AML-193 (cell line): ENCODE measurements around the gene SHC2.
"Not testable (repeated sequence)": the region's sequence is repeated elsewhere in the genome, so short reads cannot be mapped to it uniquely, and the experiment has no call there.

Experiments
- DNase-seq, 2 experiments: peaks; one replicate each; lab custom pipeline; 2025; lab: John Stamatoyannopoulos, UW

SHC2 gene

DNA sequence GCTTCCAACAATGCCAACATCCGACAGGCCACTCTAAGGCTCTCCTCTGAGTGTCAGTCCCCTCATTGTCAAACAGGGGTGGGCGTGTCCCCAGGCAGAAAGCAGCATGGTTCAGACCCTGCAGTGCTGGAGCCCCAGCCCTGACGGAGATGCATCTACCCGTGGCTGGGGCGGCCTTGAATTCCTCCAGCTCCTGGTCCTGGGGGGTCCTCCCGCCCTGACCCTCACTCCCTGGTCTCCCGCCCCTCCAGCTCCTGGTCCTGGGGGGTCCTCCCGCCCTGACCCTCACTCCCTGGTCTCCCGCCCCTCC, 38.0 kb downstream of the SHC2 start:
- DNase-seq, result not testable (repeated sequence)

DNA sequence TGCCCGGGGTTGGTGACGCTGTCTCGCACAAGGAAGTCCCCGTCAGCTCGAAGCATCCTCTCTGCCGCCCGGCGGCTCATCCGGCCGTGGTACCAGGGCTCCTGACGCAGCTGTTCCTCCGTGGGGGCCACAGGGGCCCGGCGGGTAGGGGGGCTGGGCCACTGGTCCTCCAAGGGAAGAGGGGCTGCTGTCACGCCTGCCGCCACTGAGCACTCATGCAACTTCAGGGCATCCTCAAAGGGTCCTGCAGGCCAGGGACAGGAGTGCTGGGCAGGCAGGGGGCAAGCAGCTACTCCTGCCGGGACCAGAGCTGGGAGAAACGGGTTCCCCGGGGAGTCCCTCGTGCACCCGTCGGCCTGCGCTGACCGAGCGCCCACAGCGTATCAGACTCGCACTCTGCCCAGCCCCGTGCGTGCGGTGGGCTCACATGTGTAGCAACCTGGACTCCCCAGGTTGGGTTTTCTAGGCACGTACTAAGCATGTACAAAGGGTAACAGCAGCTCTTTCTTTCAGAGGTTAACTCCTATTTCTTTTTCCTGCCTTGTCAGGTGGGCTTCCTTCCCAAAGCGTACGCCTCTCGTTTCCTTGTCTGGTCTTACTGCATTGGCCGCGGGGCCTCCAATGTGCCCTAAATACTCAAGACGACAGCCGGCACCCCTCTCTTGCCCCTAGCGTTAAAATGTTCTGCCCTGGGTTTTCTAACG, 38.5 kb downstream of the SHC2 start:
- no peak for DNase-seq

DNA sequence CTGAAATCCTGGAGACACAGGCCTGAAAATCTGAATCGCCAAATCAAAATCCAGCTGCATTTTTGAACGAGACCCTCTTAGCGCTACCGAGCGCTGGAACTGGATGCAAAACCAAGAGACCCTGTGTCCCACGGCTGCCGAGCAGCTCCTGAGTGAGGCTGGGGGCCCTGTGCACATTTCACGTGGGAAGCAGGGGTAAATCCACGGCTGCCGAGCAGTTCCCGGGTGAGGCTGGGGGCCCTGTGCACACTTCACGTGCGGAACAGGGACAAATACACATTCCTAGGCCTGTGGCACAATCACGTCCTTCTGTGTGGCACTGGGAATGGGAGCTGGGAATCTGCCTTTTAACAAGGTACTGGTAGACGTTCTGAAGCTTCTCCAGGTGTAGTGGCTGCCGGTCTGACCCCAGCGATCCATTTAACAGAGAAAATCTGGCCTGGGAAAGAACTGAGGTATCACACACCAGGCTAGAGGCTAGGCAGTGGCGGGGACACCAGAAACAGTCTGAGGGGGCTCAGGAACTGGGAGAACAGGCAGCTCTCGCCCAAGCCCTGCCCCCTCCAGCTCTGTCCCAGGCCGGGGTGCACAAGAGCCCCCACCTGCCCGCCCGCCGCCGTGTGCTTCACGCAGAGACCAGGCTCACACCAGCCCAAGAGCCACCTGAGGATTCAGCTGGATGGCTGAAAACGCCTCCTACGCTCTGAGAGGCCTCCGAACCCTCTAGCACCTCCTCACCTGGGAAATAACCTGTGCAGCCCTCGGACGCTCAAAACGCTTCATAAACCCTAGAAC, 40.9 kb downstream of the SHC2 start:
- no peak for DNase-seq

DNA sequence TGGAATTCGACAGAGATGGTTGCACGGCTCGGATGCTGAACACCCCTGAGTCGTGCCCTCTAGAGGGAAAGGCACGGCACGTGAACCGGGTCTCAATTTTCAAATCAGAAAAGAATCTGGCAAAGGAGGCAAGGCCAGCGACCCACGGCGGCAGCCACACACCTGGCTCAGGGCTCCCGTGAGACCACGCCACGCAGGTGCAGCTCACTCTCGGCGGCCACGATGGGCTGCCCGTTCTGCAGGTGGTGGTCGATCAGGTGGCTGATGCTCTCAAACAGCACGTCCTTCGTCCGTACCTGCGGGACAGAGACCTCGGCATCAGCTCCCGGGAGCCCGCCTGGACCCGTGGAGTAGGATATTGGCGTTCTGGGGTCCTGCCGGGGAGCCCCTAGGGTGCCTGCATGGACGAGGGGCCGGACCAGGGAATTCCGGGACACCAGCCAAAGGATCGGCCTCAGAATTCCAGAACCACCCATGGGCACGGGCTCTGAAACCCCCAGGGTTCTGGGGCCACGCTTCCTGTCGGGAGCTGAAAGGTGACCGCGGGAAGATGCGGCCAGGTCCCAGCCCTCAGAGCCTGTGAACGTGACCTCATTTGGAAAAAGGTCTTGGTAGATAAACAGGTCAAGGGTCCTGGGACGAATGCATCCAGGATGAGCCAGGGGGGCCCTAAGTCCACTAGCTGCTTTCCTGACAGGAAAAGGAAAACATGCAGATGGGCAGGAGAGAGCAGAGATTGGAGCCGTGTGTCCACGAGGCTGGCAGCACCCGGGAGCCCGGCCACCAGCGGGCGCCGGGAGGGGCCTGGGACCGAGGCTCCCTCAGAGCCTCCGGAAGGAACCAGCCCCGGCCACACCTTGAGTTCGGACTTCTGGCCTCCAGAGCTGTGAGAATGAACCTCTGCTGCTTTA, 41.8 kb downstream of the SHC2 start:
- DNase-seq, result no peak

DNA sequence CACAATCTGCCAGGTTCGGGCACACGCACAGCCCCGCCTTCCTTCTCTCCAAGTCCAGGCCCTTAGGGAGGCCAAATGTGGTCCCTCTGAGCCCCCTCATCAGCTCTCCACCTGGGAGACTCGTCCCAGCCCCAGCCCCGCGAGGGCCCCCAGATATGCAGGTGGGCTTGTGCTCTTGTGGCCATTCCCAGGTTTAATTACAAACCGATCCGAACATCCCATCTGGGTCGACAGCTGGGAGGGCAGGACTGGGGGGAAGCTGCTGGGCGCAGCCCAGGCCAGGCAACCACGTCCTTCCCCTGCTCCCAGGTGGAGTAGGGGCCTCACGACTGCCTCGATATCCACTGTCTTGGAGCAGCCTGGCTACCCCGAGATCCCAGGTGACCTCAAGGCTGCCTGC, 44.4 kb downstream of the SHC2 start:
- DNase-seq, result no peak

DNA sequence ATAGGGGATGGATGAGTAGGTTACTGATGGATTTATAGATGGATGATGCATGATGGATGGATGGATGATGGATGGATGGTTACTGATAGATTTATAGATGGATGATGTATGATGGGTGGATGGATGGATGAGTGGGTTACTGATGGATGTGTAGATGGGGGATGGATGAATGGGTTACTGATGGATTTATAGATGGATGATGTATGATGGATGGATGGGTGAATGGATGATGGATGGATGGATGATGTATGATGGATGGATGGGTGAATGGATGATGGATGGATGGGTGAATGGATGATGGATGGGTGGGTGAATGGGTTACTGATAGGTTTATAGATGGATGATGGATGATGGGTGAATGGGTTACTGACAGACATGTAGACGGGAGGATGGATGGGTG, 45.5 kb downstream of the SHC2 start:
- DNase-seq, result no peak

DNA sequence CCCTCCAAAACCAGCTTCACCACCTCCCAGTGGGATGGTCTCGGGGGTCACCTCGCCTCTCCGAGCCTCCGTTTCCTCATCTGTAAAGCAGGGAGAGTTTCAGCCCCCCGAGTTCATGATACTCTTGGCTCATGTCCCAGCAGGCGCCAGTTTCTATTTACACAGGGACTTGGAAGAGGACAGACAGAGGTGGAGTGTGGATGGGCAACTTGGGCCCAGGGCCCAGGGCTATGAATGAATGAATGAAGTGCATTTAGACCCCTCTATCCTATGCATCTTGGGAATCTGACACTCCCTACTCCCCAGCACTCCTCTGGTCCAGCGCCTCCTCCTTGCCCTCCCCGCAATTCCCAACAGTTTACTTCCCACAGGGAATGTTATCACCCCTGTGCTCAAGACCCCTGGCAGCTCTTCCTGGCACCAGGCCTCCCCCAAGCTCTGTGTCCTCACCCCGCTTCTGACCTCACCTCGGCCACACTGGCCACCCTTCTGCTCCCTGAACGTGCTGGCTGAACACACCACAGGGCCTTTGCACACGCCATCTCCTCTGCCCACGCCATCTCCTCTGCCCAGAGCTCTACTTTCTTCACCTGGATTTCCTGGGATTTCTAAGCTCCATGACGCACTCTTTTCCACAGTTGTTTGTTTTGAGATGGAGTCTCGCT, 46.9 kb downstream of the SHC2 start:
- no peak for DNase-seq

DNA sequence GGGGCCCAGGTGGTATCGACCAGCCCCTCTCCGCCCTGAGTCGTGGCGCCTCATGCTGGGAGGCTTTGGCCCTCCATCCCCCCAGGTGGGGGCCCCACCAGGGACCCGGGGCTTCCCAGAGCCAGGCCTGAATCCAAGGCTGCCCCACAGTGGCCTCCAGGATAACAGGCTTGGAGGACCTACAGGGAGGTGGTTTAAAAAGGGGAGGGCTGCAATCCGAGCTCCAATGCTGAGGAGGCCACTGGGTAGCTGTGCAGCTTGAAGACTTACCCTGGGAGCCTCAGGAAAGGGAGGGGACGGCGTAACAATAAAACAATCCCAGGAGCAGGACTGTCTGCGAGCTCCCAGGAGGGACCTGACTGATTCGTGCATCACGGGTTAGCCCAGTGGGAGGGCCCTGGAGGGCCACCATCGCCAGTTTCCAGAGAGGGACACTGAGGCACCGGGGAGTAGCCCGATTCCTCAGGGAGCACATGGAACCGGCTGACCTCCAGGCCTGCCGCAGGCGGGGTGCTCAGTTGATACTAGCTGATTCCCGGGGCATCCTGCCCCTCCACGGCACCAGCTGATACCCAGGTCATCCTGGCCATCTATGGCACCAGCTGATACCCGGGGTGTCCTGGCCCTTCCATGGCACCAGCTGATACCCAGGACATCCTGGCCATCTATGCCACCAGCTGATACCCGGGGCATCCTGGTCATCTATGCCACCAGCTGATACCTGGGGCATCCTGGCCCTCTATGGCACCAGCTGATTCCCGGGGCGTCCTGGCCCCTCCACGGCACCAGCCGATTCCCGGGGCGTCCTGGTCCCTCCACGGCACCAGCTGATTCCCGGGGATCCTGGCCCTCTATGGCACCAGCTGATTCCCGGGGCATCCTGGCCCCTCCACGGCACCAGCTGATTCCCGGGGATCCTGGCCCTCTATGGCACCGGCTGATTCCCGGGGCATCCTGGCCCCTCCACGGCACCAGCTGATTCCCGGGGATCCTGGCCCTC, 48.2 kb downstream of the SHC2 start:
- DNase-seq, result no peak

DNA sequence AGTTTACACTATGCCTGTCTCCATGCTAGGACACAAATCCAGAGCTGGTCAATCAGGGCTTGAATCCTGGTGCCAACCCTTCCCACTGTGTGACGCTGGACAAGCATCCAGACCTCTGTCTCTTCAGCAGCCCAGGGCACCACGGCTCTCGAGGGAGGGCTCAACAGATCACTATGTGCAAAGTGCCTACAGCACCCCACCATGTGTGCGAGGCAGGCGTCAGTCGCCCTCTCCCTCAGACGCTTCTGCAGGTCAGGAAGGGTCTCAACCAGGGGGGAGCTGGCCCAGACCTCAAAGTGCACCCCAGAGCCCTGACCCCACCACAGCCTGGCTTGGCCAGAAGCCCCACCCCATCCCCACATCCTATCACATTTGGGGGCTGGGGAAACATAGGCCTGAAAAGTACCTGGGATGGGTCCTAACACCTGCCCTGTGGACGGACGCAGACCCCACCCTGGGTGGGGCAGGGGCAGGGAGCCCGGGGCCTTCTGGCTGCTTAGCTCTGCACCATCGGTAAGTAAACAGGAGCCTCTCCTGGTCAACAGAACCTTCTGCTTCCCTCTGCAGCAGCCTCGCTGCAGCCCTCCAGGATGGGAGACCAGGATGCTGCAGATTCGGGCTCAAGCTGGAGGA, 49.0 kb downstream of the SHC2 start:
- DNase-seq, result no peak

DNA sequence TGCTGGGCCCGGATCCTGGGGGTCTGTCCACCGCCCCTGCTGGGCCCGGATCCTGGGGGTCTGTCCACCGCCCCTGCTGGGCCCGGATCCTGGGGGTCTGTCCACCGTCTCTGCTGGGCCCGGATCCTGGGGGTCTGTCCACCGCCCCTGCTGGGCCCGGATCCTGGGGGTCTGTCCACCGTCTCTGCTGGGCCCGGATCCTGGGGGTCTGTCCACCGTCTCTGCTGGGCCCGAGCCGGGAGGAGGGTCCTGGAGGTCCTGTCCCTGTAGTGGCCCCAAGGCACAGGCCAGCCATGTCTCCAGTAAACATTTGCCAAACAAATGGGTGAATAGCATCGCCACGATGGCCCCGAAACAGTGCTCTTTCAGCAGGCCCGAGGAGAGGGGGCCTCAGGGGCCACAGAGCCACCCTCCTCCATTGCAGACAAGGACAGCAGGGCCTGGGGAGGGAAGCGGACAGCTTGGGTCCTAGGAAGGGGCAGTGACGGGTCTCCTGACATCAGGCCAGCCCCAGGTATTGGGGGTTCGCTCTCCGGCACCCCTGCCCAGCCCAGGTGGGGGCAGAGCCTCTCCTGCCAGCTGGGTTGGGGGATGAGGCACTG, 49.6 kb downstream of the SHC2 start:
- not testable (repeated sequence) for DNase-seq

DNA sequence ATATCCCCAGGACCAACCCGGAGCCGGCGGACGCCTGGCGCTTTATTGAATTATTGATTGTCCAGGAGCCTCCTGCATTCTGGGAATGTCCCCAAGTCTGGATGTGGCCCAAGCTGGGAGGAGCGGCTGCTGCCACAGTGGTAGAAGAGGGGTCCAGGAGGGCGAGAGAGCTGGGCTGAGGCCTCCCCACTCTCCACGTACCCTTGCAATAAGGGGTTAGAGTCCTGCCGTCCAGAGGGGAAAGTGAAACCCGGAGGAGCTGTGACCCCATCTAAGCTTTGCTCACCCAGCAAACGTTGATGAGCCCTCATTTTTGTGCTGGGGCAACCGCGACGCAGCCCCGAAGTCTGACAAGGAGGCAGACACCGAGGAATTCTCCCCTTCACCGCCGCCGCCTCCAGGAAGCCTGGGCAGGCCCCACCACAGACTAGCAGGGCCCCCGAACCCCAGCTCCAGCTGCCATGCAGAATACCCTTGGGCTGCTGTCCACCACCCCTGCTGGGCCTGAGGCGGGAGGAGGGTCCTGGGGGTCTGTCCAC, 50.5 kb downstream of the SHC2 start:
- DNase-seq, result no peak

DNA sequence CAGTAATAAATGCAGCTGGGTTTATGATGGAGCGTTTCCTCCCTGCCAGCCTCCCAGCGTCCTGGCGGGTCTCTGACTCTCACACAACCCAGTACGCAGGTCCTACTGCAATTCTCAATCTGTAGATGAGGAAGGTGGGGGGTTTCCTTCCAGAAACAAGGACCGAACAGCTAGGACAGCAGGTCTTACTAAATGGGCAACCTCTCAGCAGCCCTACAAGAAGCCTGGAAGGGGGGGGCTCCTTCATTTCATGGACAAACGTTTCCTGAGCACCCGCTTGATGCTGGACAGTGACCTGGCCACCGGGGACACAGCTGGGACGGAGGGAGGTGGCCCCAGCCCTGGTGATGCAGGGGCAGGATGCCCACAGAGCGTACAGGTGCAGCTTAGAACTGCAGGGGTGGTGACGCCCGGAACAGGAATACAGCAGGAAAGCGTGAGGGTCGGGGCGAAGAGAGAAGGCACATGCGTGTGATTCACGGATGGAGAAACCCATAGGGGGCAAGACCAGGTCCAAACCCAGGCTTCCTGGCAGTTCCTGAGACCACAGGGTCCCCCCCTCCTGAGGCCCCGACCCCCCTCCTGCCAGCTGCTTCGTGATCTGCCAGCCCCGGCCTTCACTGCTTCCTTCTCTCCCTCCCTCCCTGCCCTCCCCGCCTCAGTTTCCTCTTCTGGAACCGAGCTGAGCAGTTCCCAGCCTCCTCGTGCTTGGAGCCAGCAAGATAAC, 51.2 kb downstream of the SHC2 start:
- DNase-seq, result no peak

DNA sequence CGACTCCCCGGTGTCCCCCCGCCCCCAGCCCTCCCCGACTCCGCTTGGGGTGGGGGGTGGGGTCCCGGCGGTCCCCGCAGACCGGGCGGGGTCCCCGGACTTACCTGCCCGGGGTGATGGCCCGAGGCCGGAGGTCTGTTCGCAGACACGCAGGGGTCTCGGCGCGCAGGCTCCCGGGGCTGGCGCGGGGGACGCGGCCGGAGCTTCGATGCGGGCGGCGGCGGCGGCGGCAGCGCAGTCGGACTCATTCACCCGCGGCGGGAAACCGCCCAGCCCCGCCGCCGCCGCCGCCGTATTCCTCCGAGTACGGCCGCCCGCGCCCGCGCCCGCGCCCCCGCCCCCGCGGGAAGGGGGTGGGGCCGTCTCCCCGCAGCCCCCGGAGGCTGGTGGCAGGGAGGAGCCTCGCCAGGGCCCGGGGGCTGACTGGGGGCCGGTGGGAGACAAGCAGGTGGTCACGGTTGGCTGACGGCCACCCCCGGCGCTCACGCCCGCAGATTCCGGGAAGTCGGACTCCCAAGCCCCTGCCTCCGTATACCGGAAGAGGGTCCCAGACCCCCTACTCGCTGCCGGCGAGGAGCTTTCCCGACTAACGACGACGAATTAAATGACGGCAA, 51.8 kb downstream of the SHC2 start, which contains the start of gene C2CD4C:
C2CD4C (minus strand) TSS at position 246 of the 614 bp plus-strand sequence. CDS start 786 bp downstream, outside the sequence.
- no peak for DNase-seq

DNA sequence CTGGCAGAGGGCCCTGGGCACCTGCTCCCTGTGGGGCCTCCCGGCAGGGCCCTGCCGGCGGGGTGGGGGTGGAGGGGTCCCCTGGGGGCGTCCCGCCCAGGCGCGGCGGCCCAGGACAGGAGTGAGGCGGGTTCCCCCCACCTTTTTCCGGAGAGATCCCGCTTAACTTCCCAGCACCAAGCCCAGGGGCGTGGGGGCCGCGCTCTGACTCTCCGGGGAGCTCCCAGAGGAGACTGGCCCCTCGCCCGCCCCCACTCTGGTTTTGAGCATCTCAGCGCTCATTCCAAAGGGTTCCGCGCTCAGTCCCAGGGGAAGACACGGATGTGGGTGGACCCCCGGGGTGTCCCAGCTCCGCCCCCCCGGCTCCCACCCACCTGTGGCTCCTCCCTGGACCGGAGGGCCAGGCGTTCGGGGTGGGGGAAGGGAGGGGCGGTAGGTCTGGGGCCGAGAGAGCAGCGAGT, 52.4 kb downstream of the SHC2 start:
- DNase-seq, result no peak

DNA sequence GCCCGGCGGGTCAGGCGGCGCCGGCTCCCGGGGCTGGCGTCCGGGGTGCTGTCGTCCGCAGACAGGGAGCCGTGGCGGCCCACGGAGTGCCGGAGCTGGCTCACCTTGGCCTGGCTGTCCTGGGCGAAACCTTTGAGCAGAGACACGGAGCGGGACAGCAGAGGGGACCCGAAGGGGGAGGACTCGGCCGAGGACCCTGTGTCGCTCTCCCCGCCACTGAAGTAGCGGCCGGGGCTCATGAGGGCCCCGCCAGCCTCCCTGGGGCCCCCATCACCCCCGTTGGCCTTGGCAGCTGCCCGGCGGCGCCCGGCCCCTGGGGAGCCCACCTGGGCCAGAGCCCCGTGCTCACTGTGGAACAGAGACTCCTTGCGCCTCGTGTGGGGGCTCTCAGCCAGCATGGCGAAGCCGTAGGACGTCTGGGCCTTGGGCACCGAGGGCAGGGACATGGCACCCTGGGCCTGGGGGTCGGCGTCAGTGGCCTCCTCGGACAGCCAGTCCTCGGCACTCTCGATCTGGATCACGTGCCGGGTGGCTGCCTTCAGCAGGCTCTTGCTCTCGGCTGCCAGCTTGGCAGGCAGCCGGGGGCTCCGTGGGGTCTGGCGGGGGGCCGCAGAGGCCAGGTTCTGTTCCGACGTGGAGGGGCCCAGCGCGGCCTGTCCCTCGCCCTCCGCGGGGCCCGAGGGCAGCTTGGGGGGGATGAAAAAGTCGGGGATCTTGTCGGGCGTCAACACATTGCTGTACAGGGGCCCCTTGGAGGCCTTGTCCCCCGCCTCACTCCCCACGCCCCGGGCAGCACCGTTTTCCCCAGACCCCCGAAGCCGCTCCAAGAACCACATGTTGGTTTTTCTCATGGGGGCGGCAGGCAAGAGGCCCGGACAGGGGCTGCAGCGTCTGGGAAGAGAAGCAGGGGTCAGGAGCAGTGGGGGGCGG, 53.1 kb downstream of the SHC2 start:
- no peak for DNase-seq

DNA sequence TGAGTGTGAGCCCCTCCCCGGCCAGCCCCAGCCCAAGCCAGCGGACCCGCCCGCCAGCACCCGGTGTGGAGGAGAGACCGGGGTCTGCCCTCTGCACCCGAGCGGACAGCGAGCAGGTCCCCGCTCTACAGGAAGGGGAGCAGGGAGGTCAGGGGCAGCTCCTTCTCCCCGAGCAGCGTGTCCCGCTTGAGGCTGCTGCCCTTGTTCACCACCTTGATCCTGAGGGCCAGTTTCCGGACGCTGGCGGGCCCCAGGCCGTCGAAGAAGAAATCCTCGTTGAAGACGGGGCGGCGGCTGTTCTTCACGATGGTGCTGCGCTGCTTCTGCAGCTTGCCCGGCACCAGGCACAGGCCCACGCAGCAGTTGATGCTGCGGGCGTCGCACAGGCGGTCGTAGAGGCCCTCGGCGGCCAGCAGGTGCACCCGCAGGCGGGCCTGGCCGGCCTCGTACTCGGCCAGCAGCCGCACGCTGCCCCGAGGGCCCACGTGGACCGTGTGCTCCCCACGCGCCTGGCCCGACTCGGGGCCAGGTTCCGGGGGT, 53.8 kb downstream of the SHC2 start:
- no peak for DNase-seq
